Measurements from ENCODE around the gene RAB11A.

RAB11A gene

GRCh38 chr15:65869126-65869953 is at the start of gene RAB11A:
TSS of gene RAB11A (plus strand) at chr15:65869491. CDS start at chr15:65869586, 95 bp downstream.
- peak; percentile 98 to 99 for DNase-seq

GRCh38 chr15:65819563-65819960 is 49.7 kb upstream of the RAB11A start:
- DNase-seq = no peak

- DNase-seq = no peak
Measured at GRCh38 chr15:65821070-65821469, 48.2 kb upstream of the RAB11A start.

- no peak for DNase-seq
Measured at GRCh38 chr15:65822316-65822715, 47.0 kb upstream of the RAB11A start.

GRCh38 chr15:65824031-65824743 is 45.1 kb upstream of the RAB11A start:
- DNase-seq = peak; percentile 85 to 93

GRCh38 chr15:65824941-65825544 is 44.2 kb upstream of the RAB11A start:
- no peak for DNase-seq

- no peak for DNase-seq
Measured at GRCh38 chr15:65827065-65827464, 42.2 kb upstream of the RAB11A start.

- no peak for DNase-seq
Measured at GRCh38 chr15:65828585-65828984, 40.7 kb upstream of the RAB11A start.

- DNase-seq = peak in 1 of 2 experiments; percentile 23
Measured at GRCh38 chr15:65829130-65829764, 40.0 kb upstream of the RAB11A start.

- DNase-seq = peak; percentile 100
Measured at GRCh38 chr15:65832549-65833364, 36.5 kb upstream of the RAB11A start.

GRCh38 chr15:65833501-65834205 is 35.6 kb upstream of the RAB11A start:
- peak; percentile 93 to 96 for DNase-seq

GRCh38 chr15:65834603-65835282 is 34.5 kb upstream of the RAB11A start:
- DNase-seq = no peak

- DNase-seq = peak; percentile 62 to 66
Measured at GRCh38 chr15:65835447-65835846, 33.8 kb upstream of the RAB11A start.

GRCh38 chr15:65836665-65837064 is 32.6 kb upstream of the RAB11A start:
- DNase-seq = no peak

GRCh38 chr15:65837301-65838294 is 31.7 kb upstream of the RAB11A start:
- no peak for DNase-seq

- DNase-seq = no peak
Measured at GRCh38 chr15:65839354-65839901, 29.9 kb upstream of the RAB11A start.

GRCh38 chr15:65839985-65840384 is 29.3 kb upstream of the RAB11A start:
- DNase-seq = no peak

GRCh38 chr15:65841121-65841930 is 28.0 kb upstream of the RAB11A start:
- no peak for DNase-seq

Data from SHP77 (cell line).